ENCODE results near the gene IL1RAPL2.
"Not testable (repeated sequence)": the region's sequence is repeated elsewhere in the genome, so short reads cannot be mapped to it uniquely, and the experiment has no call there.

The IL1RAPL2 gene

GRCh38 chrX:105608745-105609144 is 1042.7 kb downstream of the IL1RAPL2 start:
- DNase-seq (ENCODE audit: low read depth in 3 of 3): no peak

- DNase-seq (ENCODE audit: low read depth in 3 of 3): no peak
Observed at GRCh38 chrX:105609530-105609929, 1043.5 kb downstream of the IL1RAPL2 start.

- no peak for DNase-seq (ENCODE audit: low read depth in 3 of 3)
Observed at GRCh38 chrX:105610411-105610810, 1044.4 kb downstream of the IL1RAPL2 start.

GRCh38 chrX:105618393-105619101 is 1052.5 kb downstream of the IL1RAPL2 start:
- DNase-seq (ENCODE audit: low read depth in 3 of 3): no peak

GRCh38 chrX:105634180-105634579 is 1068.2 kb downstream of the IL1RAPL2 start:
- DNase-seq (ENCODE audit: low read depth in 3 of 3): no peak

GRCh38 chrX:105635794-105636193 is 1069.8 kb downstream of the IL1RAPL2 start:
- DNase-seq (ENCODE audit: low read depth in 3 of 3): no peak

- DNase-seq (ENCODE audit: low read depth in 3 of 3): no peak
Observed at GRCh38 chrX:105636667-105637066, 1070.7 kb downstream of the IL1RAPL2 start.

- DNase-seq (ENCODE audit: low read depth in 3 of 3): no peak
Observed at GRCh38 chrX:105645667-105646357, 1079.8 kb downstream of the IL1RAPL2 start.

GRCh38 chrX:105646592-105647372 is 1080.8 kb downstream of the IL1RAPL2 start:
- DNase-seq (ENCODE audit: low read depth in 3 of 3): no peak

- no peak for DNase-seq (ENCODE audit: low read depth in 3 of 3)
Observed at GRCh38 chrX:105647749-105648148, 1081.8 kb downstream of the IL1RAPL2 start.

GRCh38 chrX:105648732-105649131 is 1082.7 kb downstream of the IL1RAPL2 start:
- no peak for DNase-seq (ENCODE audit: low read depth in 3 of 3)

GRCh38 chrX:105650577-105650976 is 1084.6 kb downstream of the IL1RAPL2 start:
- DNase-seq (ENCODE audit: low read depth in 3 of 3): no peak

GRCh38 chrX:105650986-105651385 is 1085.0 kb downstream of the IL1RAPL2 start:
- DNase-seq (ENCODE audit: low read depth in 3 of 3): no peak

GRCh38 chrX:105653891-105654290 is 1087.9 kb downstream of the IL1RAPL2 start:
- no peak for DNase-seq (ENCODE audit: low read depth in 3 of 3)

GRCh38 chrX:105658136-105658535 is 1092.1 kb downstream of the IL1RAPL2 start:
- DNase-seq (ENCODE audit: low read depth in 3 of 3): no peak

- DNase-seq (ENCODE audit: low read depth in 3 of 3): no peak
Observed at GRCh38 chrX:105662248-105662647, 1096.2 kb downstream of the IL1RAPL2 start.

GRCh38 chrX:105664243-105664642 is 1098.2 kb downstream of the IL1RAPL2 start:
- DNase-seq (ENCODE audit: low read depth in 3 of 3): no peak

GRCh38 chrX:105684288-105684687 is 1118.3 kb downstream of the IL1RAPL2 start:
- DNase-seq (ENCODE audit: low read depth in 3 of 3): not testable (repeated sequence)

- DNase-seq (ENCODE audit: low read depth in 3 of 3): no peak
Observed at GRCh38 chrX:105694839-105695238, 1128.8 kb downstream of the IL1RAPL2 start.

GRCh38 chrX:105695451-105695850 is 1129.5 kb downstream of the IL1RAPL2 start:
- no peak for DNase-seq (ENCODE audit: low read depth in 3 of 3)

- no peak for DNase-seq (ENCODE audit: low read depth in 3 of 3)
Observed at GRCh38 chrX:105696870-105697269, 1130.9 kb downstream of the IL1RAPL2 start.

- DNase-seq (ENCODE audit: low read depth in 3 of 3): no peak
Observed at GRCh38 chrX:105697984-105698781, 1132.2 kb downstream of the IL1RAPL2 start.

Data from stimulated activated CD4-positive, alpha-beta T cell treated with anti-CD3 and anti-CD28 coated beads, TNF-alpha, amount 100 ng/mL, for 4 hours (primary cell).